ENCODE results near the gene CYP3A5. TPM values are rescaled to one million over a fixed set of nuclear protein-coding genes. Genes with fewer than 3 reads are reported as not detected.
A peak's percentile ranks its signal among the peaks of the same experiment; 100 is the strongest.

CYP3A5 gene
- total and polyA plus RNA-seq, 2 of the 13 experiments (the other 11 are each of a cell fraction or from before 2014, with no cell fraction given) = 5.7 to 9.3 TPM

DNA sequence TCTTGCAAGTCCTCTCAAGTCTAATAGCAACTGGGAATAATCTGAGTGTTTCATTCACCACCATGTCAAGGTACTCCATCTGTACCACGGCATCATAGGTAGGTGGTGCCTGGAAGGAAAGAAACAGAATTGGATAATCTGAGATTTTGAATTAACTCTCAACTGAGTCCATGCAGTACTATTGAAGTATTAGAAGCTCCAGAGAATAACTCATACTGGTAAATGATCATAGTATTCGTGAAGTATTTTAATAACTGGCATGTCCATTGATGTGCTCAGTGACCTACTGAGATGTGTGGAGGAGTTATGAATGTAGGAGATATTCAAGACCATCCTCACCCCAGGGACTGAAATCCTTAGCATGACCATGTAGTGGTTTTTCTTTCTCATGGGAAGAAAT, 27.1 kb downstream of the CYP3A5 start:
- intact Hi-C loops (cut with micrococcal nuclease; ENCODE audit: unreplicated experiment) = no loop called here
- TF ChIP-seq CC2D1A (CRISPR knock-in tag; IDR thresholded peaks at IDR 0.05) (no peak), RAD51 (IDR thresholded peaks at IDR 0.05; ENCODE audit: borderline replicate concordance) (no peak), ZNF550 (CRISPR knock-in tag; IDR thresholded peaks at IDR 0.05; ENCODE audit: borderline replicate concordance) (no peak)
- TF ChIP-seq, protein P1, sequence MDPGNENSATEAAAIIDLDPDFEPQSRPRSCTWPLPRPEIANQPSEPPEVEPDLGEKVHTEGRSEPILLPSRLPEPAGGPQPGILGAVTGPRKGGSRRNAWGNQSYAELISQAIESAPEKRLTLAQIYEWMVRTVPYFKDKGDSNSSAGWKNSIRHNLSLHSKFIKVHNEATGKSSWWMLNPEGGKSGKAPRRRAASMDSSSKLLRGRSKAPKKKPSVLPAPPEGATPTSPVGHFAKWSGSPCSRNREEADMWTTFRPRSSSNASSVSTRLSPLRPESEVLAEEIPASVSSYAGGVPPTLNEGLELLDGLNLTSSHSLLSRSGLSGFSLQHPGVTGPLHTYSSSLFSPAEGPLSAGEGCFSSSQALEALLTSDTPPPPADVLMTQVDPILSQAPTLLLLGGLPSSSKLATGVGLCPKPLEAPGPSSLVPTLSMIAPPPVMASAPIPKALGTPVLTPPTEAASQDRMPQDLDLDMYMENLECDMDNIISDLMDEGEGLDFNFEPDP (CRISPR knock-in tag; conservative IDR thresholded peaks at IDR 0.05) = no peak
- ATAC-seq (no peak), FAIRE-seq (no peak), DNase-seq (ENCODE audit: low spot score) (no peak)
- H3K9me3 ChIP-seq (ENCODE audit: low read length) = no peaks in the 10 kb centered on the region
- in situ Hi-C loops (cut with HindIII; ENCODE audit: extremely low pct_ligation_motif_present, low pct_unique_long_range_greater_than_20kb) = no loop called here
- no peak overlapping the region for H3K4me3 ChIP-seq (replicated peaks in 1 of 3; ENCODE audit: insufficient read depth in 1 of 3, low read depth in 2 of 3, low read length in 3 of 3)
- H2AFZ ChIP-seq (ENCODE audit: low read length) = no peak overlapping the region
- H3K79me2 ChIP-seq (ENCODE audit: insufficient read depth, low read length) = no peaks in the 10 kb centered on the region
- WGBS (ENCODE audit: low lambda C conversion rate) = 96% methylated on average over 2 of the region's 2 CpGs
- H3K9ac ChIP-seq (ENCODE audit: insufficient read depth, low read depth, low read length) = no peak overlapping the region
- CTCF ChIA-PET (ENCODE audit: low intra/inter-chr PET ratio, low total read pairs) = no interaction called here
- H3K27ac ChIP-seq (ENCODE audit: extremely low read length, insufficient read depth, low read length) = no peak overlapping the region
- H3K4me1 ChIP-seq (ENCODE audit: insufficient read depth, low read length) = no peaks in the 10 kb centered on the region
- no peaks in the 10 kb centered on the region; a peak in 1 of 5 replicates for H3K36me3 ChIP-seq (replicated peaks in 1 of 2; ENCODE audit: control insufficient read depth in 1 of 2, insufficient read depth in 2 of 2, low read length in 2 of 2)
- POLR2A ChIA-PET = interaction anchor here (0.9 kb wide), 1 partner anchor 42 kb away, joined by 3 read pairs; no protein-coding TSS in a partner anchor
- no TSS peak for BruUV-seq (replicated peaks)
- H3K4me2 ChIP-seq (ENCODE audit: low read depth, low read length) = no peak overlapping the region
- no peaks in the 10 kb centered on the region for H4K20me1 ChIP-seq (ENCODE audit: insufficient read depth, low read length)
- H3K27me3 ChIP-seq (ENCODE audit: control insufficient read depth in 1 of 2, insufficient read depth in 2 of 2, low read length in 2 of 2) = no peaks in the 10 kb centered on the region

DNA sequence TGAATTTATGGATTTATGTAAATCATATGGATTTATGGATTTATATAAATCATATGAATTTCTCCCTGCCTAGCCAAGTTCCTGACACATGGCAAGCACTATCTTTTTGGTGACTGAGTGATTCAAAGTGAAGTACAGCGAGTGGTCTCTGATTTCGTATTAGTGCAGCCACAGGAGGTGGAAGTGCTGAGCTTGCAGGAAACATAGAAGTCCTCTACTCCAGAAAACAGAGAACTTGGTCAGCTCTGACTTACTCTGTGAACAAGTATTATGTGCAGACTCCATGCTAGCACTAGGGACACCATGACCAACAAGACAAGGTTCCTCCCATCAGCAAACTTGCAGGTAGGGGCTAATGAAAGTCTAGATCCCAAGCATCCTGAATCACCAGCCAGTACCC, 28.5 kb downstream of the CYP3A5 start:
- Histone ChIP-seq H3K9ac (ENCODE audit: insufficient read depth, low read depth, low read length) (no peak overlapping the region), H3K9me3 (ENCODE audit: low read length) (no peaks in the 10 kb centered on the region), H3K4me3 (replicated peaks in 1 of 3; ENCODE audit: insufficient read depth in 1 of 3, low read depth in 2 of 3, low read length in 3 of 3) (no peak overlapping the region), H3K27me3 (ENCODE audit: control insufficient read depth in 1 of 2, insufficient read depth in 2 of 2, low read length in 2 of 2) (no peaks in the 10 kb centered on the region), H2AFZ (ENCODE audit: low read length) (no peak overlapping the region), H3K36me3 (replicated peaks in 1 of 2; ENCODE audit: control insufficient read depth in 1 of 2, insufficient read depth in 2 of 2, low read length in 2 of 2) (no peaks in the 10 kb centered on the region; a peak in 1 of 5 replicates), H3K79me2 (ENCODE audit: insufficient read depth, low read length) (no peaks in the 10 kb centered on the region), H3K4me1 (ENCODE audit: insufficient read depth, low read length) (no peaks in the 10 kb centered on the region), H4K20me1 (ENCODE audit: insufficient read depth, low read length) (no peaks in the 10 kb centered on the region), H3K27ac (ENCODE audit: extremely low read length, insufficient read depth, low read length) (no peak overlapping the region), H3K4me2 (ENCODE audit: low read depth, low read length) (no peak overlapping the region)
- FAIRE-seq (no peak), ATAC-seq (no peak), DNase-seq (ENCODE audit: low spot score) (no peak)
- TF ChIP-seq ZNF496 (CRISPR knock-in tag; IDR thresholded peaks at IDR 0.05; ENCODE audit: insufficient replicate concordance) (no peak), ZNF484 (CRISPR knock-in tag; IDR thresholded peaks at IDR 0.05; ENCODE audit: borderline replicate concordance, low read depth) (no peak), MAFF (IDR thresholded peaks at IDR 0.05; ENCODE audit: low read depth, low read length) (peak; percentile 79), ZC3H13 (CRISPR knock-in tag; IDR thresholded peaks at IDR 0.05) (no peak), ZBTB21 (CRISPR knock-in tag; IDR thresholded peaks at IDR 0.05) (no peak), MAFK (conservative IDR thresholded peaks at IDR 0.05 in 1 of 2, IDR thresholded peaks at IDR 0.05 in 1 of 2; ENCODE audit: low read length in 2 of 2) (peak; percentile 75 to 89; a peak in 3 of 4 replicates)
- in situ Hi-C loops (cut with HindIII; ENCODE audit: extremely low pct_ligation_motif_present, low pct_unique_long_range_greater_than_20kb) = no loop called here
- ChIA-PET CTCF (ENCODE audit: low intra/inter-chr PET ratio, low total read pairs) (no interaction called here), POLR2A (no interaction called here)
- no TSS peak for BruUV-seq (replicated peaks)
- 96% methylated on average over 2 of the region's 2 CpGs for WGBS (ENCODE audit: low lambda C conversion rate)
- intact Hi-C loops (cut with micrococcal nuclease; ENCODE audit: unreplicated experiment) = no loop called here

Data from HepG2 (cell line).